ENCODE data around the gene PKD1. TPM values are rescaled to one million over a fixed set of nuclear protein-coding genes. Genes with fewer than 3 reads are reported as not detected.

The PKD1 gene
- total and polyA plus RNA-seq, 7 donors = 10.6 to 372 (median 81.6) TPM

GRCh38 chr16:2089706-2090480 is 45.8 kb downstream of the PKD1 start:
- Histone ChIP-seq H3K27me3 (no peaks in the 10 kb centered on the region), H3K4me1 (peaks cover 0 to 25% (median 22%) of the 10 kb centered on the region in 4 donors), H3K4me3 (no peak overlapping the region), H3K36me3 (peaks cover 48 to 95% (median 64%) of the 10 kb centered on the region in 4 donors), H3K9me3 (no peaks in the 10 kb centered on the region), H3K27ac (peak overlapping the region; percentile 53 to 84 (median 76))
- TF ChIP-seq POLR2A (IDR thresholded peaks at IDR 0.05) = no peak
- TF ChIP-seq POLR2AphosphoS5 (IDR thresholded peaks at IDR 0.05) = peak in 1 of 4 donors; percentile 21
- no peak for DNase-seq
- 67 to 90% methylated on average over 44 of the region's 44 CpGs for WGBS, 2 donors
- intact Hi-C loops (cut with DNase I) = no loop called here

GRCh38 chr16:2088759-2089358 is 46.8 kb downstream of the PKD1 start:
- 86% methylated on average over 20 of the region's 20 CpGs for WGBS, 2 donors
- H3K36me3 ChIP-seq = peaks cover 38 to 94% (median 56%) of the 10 kb centered on the region in 4 donors

GRCh38 chr16:2087748-2088631 is 47.7 kb downstream of the PKD1 start:
- H3K4me1 ChIP-seq = peaks cover 0 to 29% (median 28%) of the 10 kb centered on the region in 4 donors
- WGBS, 2 donors = 81 to 92% methylated on average over 41 of the region's 41 CpGs
- intact Hi-C loops (cut with DNase I) = no loop called here
- no peak for TF ChIP-seq EP300 (IDR thresholded peaks at IDR 0.05)
- peak in 1 of 4 donors; percentile 20 for TF ChIP-seq POLR2AphosphoS5 (IDR thresholded peaks at IDR 0.05)
- H3K4me3 ChIP-seq = no peak overlapping the region
- no peaks in the 10 kb centered on the region for H3K9me3 ChIP-seq
- H3K36me3 ChIP-seq = peaks cover 29 to 88% (median 47%) of the 10 kb centered on the region in 4 donors
- no peaks in the 10 kb centered on the region for H3K27me3 ChIP-seq
- H3K27ac ChIP-seq = no peak overlapping the region
- no peak for DNase-seq

More at GRCh38 chr16:2088759-2089358, 46.8 kb downstream of the PKD1 start:
- Histone ChIP-seq H3K27me3 (no peaks in the 10 kb centered on the region), H3K4me1 (peaks cover 0 to 28% (median 23%) of the 10 kb centered on the region in 4 donors), H3K27ac (peak overlapping the region in 1 of 4 donors; percentile 12), H3K4me3 (no peak overlapping the region), H3K9me3 (no peaks in the 10 kb centered on the region)
- TF ChIP-seq EP300 (IDR thresholded peaks at IDR 0.05) (no peak), POLR2A (IDR thresholded peaks at IDR 0.05) (no peak), POLR2AphosphoS5 (IDR thresholded peaks at IDR 0.05) (no peak)
- TF ChIP-seq, protein P1, sequence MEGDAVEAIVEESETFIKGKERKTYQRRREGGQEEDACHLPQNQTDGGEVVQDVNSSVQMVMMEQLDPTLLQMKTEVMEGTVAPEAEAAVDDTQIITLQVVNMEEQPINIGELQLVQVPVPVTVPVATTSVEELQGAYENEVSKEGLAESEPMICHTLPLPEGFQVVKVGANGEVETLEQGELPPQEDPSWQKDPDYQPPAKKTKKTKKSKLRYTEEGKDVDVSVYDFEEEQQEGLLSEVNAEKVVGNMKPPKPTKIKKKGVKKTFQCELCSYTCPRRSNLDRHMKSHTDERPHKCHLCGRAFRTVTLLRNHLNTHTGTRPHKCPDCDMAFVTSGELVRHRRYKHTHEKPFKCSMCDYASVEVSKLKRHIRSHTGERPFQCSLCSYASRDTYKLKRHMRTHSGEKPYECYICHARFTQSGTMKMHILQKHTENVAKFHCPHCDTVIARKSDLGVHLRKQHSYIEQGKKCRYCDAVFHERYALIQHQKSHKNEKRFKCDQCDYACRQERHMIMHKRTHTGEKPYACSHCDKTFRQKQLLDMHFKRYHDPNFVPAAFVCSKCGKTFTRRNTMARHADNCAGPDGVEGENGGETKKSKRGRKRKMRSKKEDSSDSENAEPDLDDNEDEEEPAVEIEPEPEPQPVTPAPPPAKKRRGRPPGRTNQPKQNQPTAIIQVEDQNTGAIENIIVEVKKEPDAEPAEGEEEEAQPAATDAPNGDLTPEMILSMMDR (IDR thresholded peaks at IDR 0.05) = no peak
- DNase-seq = no peak
- intact Hi-C loops (cut with DNase I) = no loop called here

DNA sequence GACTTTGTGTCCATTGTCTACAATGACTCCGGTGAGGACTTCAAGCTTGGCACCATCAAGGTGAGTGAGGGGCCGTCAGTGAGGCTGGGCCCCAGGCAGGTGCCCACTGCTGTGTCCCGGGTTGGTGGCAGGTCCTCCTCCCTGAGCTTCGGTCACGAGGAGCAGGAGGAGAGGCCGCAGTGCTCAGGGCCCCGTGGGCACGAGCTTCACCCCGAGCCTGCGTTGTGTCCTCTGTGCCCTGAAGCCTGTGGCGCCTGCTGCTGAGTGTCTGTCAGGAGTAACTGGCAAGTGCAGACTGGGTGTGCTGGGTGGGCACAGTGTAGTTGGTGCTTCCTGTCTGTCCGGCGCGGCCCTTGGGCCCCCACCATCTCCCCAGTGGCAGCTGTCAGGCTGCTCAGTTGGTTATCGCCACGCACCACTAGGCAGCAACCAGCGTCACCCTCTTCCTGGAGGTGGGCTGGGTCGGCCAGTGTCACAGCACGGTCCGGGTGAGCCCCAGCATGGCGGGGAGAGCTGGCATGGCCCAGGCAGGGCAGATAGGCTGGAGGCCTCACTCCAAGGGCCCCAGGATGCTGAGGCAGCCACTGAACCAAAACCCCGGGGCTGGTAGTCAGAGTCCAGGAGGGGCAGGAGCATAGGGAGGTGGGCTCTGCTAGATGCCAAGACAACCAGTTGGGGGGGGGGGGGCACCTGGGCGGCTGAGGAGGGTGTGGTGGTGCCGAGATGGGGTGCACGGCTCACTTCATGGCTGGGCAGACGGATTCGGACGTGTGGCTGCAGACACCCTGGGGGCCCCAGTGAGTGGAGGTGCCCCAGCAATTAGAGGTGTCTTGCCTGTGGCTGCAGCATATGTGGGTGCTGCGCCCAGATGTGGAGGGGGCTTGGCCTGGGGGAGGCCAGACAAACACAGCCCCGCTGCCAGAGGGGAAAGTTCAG is 48.6 kb downstream of the PKD1 start:
- 89 to 92% methylated on average over 30 of the region's 30 CpGs for WGBS, 2 donors
- DNase-seq = no peak
- peaks cover 23 to 84% (median 41%) of the 10 kb centered on the region in 4 donors for H3K36me3 ChIP-seq
- H3K27ac ChIP-seq = peak overlapping the region in 3 of 4 donors; percentile 3 to 26 (median 18)
- H3K4me3 ChIP-seq = no peak overlapping the region
- no peaks in the 10 kb centered on the region for H3K27me3 ChIP-seq
- peaks cover 0 to 29% (median 27%) of the 10 kb centered on the region in 4 donors for H3K4me1 ChIP-seq
- intact Hi-C loops (cut with DNase I) = no loop called here
- no peaks in the 10 kb centered on the region for H3K9me3 ChIP-seq
- TF ChIP-seq, protein P1 (IDR thresholded peaks at IDR 0.05) = no peak
- TF ChIP-seq POLR2A (IDR thresholded peaks at IDR 0.05) (no peak), EP300 (IDR thresholded peaks at IDR 0.05) (no peak), POLR2AphosphoS5 (IDR thresholded peaks at IDR 0.05) (peak in 1 of 4 donors; percentile 44)

All from sigmoid colon (tissue), 7 donors.